ENCODE measurements around the gene UBAC2.

DNA sequence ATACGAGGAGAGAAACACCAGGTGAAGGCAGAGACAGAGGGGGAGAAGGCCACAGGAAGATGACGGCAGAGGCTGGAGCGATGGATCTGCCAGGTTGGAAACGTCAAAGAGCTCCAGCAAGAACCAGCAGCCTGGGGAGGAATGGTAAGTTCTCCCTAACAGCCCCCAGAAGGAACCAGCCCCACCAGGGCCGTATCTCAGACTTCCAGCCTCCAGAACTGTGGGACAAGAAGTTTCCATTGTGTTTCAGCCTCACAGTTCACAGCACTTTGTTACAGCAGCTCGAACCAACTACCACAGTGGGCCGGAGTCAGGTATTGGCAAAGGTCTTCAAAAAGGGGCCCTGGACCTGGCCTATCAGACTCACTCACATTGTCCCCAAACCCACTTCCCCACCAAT lies 195.8 kb downstream of the UBAC2 start:
- TF ChIP-seq, protein P1, sequence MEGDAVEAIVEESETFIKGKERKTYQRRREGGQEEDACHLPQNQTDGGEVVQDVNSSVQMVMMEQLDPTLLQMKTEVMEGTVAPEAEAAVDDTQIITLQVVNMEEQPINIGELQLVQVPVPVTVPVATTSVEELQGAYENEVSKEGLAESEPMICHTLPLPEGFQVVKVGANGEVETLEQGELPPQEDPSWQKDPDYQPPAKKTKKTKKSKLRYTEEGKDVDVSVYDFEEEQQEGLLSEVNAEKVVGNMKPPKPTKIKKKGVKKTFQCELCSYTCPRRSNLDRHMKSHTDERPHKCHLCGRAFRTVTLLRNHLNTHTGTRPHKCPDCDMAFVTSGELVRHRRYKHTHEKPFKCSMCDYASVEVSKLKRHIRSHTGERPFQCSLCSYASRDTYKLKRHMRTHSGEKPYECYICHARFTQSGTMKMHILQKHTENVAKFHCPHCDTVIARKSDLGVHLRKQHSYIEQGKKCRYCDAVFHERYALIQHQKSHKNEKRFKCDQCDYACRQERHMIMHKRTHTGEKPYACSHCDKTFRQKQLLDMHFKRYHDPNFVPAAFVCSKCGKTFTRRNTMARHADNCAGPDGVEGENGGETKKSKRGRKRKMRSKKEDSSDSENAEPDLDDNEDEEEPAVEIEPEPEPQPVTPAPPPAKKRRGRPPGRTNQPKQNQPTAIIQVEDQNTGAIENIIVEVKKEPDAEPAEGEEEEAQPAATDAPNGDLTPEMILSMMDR (IDR thresholded peaks at IDR 0.05), result no peak
- no peak for TF ChIP-seq EP300 (IDR thresholded peaks at IDR 0.05)
- no peak for TF ChIP-seq POLR2A (IDR thresholded peaks at IDR 0.05)

All from suprapubic skin (tissue), 3 donors.